Measurements from ENCODE around the gene TUBB.
"Not testable (repeated sequence)": the region's sequence is repeated elsewhere in the genome, so short reads cannot be mapped to it uniquely, and the experiment has no call there.

Gene TUBB

DNA sequence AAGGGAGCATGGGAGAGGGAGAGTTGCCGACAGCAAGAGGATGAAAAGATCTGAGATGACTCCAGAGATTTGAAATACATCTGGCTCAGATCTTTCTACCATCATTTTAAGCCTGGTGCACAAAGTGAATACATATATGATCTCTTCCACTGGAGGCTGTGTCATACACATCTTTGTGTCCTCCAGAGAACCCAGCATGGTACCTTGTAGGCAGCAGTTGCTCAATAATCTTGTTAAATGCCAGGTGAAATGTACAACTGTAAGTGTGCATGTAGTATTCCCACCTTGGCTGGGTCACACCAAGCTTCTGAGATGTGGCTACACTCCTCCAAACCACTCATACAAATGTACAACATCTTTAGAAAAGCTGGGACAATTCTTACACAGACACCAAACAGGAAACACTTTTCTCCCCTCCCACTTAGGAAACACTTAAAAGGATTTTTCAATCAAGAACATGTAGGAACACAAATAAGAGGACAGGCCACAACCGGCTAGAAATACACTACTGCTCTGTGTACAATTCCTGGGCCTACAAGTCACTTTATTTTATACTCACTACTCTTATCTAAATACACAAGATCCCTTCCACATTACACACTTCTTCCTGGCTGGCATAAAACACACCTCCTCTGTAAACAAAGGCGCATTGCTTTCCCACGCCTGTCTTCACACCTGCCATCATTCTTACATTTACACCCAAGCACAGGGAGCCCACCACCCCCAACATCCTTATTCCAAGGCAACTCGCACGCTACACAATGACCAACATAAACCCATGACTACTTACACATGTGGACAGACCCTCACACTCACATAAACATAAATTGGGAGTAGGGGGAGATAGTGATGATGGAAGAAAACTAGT is 28.0 kb downstream of the TUBB start:
- TF ChIP-seq, protein P1, sequence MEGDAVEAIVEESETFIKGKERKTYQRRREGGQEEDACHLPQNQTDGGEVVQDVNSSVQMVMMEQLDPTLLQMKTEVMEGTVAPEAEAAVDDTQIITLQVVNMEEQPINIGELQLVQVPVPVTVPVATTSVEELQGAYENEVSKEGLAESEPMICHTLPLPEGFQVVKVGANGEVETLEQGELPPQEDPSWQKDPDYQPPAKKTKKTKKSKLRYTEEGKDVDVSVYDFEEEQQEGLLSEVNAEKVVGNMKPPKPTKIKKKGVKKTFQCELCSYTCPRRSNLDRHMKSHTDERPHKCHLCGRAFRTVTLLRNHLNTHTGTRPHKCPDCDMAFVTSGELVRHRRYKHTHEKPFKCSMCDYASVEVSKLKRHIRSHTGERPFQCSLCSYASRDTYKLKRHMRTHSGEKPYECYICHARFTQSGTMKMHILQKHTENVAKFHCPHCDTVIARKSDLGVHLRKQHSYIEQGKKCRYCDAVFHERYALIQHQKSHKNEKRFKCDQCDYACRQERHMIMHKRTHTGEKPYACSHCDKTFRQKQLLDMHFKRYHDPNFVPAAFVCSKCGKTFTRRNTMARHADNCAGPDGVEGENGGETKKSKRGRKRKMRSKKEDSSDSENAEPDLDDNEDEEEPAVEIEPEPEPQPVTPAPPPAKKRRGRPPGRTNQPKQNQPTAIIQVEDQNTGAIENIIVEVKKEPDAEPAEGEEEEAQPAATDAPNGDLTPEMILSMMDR (IDR thresholded peaks at IDR 0.05; ENCODE audit: low read depth, low read length), result no peak
- H3K4me3 ChIP-seq (ENCODE audit: low read depth, low read length), result no peak overlapping the region

DNA sequence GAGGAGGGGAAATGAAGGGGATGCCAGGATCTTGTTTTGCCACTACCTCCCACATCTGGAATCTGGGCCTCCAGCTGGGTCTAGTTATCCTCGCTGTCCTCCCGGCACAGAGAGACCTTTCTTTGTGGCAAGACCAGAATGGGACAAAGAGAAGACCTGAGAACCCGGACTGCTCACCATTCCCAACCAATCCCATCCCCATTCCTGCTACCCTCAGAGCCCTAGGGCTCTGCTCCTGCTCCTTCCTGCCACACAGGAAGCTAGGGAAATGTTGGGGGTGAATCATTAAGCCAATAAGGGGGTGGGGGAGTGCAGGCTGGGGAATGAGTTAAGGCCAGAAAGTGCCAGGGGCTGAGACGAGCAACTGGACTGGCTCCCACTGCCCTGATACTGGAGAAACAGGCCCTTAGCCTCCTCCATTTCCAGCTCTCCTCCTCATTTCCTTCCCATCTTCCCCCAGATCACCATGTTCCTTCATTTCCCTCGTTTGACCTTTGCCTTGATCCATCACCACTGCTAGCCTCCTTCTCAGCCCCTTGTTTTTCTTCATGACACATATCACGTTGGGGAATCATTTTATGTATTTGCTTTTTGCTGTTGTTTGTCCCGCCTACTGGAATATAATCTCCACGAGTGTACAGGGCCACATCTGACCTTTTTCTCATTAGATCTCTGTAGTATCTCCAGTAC is 28.8 kb downstream of the TUBB start:
- TF ChIP-seq, protein P1 (IDR thresholded peaks at IDR 0.05; ENCODE audit: low read depth, low read length), result no peak

DNA sequence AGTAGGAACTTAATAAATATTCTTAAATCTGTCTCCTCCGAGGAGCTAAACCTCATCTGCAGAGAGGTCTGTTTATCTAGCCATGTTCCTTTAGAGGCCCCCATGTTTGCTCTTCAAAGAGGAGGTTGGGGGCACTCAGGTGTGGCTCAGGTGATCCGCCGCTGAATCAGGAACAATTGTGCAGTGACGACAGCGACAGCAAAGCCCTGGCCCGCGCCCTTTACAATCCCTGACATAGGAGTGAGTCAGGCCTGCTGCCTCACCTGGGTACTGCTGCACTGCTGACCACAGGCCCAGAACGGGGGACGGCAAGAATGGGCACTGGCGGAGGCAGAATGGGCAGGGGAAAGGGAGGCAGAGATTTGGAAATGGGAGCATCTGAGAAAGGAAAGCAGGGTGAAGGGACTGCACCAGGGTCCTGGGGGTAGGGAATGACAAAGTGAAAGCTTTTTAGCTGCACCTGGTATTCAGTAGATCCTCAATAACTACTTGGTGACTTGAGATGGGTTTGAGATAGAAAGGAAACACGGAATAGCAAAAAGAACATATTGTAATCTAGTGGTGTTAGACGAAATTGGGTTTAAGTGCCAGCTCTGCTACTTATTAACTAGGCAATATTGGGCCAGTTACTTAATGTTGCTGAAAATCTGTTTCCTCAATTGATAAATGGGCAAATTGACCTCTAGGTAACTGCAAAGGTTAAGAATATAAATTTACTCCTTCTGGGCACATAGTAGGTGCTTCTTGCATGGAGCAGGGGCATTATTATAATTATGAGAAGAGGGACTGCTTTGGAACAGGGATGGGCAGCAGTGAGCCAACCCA is 29.6 kb downstream of the TUBB start:
- TF ChIP-seq, protein P1 (IDR thresholded peaks at IDR 0.05; ENCODE audit: low read depth, low read length), result no peak
- H3K4me3 ChIP-seq (ENCODE audit: low read depth, low read length), result no peak overlapping the region

More for the DNA sequence above, 28.8 kb downstream of the TUBB start:
- no peak overlapping the region for H3K4me3 ChIP-seq (ENCODE audit: low read depth, low read length)

DNA sequence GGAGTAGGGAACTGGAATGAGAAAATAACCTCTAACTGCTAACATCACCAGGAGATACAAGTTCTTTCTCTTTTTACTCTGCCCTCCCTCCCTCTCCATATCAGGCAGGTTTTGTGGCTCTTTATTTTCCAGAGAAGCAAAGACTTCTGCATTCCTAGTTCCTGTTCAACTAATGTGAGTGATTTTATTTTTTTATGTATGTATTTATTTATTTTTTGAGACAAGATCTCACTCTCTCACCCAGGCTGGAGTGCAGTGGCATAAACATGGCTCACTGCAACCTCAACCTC is 30.2 kb downstream of the TUBB start:
- TF ChIP-seq, protein P1 (IDR thresholded peaks at IDR 0.05; ENCODE audit: low read depth, low read length), result no peak
- no peak overlapping the region for H3K4me3 ChIP-seq (ENCODE audit: low read depth, low read length)

DNA sequence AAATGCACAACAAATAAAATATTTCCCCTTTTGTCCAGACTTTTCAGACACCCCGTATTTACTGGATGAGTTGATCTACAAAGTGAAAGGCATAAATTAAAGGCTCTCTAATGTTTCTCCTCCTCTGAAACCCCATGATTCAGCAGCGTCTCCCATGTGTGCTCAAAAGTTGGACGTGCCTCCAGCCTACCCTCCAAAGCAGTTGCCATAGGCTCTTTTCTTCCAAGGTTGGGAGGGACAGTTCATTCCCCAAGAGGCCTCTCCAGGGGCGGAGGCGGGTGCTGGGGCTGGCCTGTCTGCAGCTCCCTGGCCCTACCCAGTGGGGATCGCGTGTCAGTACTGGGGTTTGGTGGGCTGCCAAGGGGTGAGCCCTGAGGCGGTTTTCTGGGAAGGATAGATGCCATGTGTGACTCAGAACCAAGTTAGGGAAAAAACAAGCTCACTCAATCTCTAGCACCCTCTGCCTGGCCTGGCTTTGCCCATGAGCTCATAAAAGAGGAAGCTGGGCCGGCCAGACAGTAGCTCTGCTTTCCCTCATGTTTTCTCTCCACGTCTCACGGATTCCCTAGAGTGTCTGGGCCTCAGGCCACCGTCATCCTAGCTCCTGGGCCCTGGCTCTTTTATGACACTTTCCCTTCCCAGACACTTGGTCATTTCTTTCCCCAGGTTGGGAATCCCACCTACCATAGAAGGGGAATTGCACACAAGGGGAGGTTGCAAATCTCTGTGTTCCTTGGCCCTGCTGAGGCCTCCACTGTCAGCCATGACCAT is 32.2 kb downstream of the TUBB start:
- peak overlapping the region; percentile 22; the same call in 1 of the 2 replicates for H3K4me3 ChIP-seq (ENCODE audit: low read depth, low read length)
- TF ChIP-seq, protein P1 (IDR thresholded peaks at IDR 0.05; ENCODE audit: low read depth, low read length), result no peak

DNA sequence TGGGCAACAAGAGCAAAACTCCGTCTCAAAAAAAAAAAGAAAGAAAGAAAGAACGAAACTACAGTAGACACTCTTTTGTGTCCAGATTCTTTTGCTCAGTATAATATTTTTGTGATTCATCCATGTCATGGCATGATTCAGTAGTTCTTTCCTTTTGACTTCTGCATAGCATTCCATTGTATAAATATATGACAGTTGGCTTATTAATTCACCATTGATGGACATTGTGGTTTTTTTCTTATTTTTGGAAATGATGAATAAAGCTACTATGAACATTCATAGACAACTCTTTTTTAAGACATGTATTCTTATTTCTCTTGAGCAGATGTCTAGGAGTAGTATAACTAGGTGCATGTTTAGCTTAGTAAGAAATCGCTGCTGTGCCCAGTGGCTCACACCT is 34.5 kb downstream of the TUBB start:
- H3K4me3 ChIP-seq (ENCODE audit: low read depth, low read length), result no peak overlapping the region
- TF ChIP-seq, protein P1 (IDR thresholded peaks at IDR 0.05; ENCODE audit: low read depth, low read length), result no peak

DNA sequence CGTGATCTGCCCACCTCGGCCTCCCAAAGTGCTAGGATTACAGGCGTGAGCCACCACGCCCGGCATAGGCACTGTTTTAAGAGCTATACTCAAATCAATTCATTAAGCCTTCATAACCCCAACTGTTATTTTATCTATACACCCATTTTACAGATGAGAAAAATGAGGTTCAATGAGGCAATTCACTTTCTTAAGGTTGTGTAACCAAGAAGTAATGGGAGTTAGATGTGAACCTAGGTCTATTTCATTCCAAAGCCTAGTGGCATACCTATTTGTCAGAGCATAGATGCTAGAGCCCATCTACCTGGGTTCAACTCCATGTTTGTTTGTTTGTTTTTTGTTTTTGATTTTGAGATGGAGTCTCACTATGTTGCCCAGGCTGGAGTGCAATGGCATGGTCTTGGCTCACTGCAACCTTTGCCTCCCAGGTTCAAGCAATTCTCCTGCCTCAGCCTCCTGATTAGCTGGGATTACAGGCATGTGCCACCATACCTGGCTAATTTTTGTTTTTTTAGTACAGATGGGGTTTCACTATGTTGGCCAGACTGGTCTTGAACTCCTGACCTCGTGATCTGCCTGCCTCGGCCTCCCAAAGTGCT is 36.4 kb downstream of the TUBB start:
- not testable (repeated sequence) for H3K4me3 ChIP-seq (ENCODE audit: low read depth, low read length)

All from WI38 (cell line).